IPS-11a (cell line): ENCODE measurements around the gene ST6GALNAC6.
"Not testable (repeated sequence)": the region's sequence is repeated elsewhere in the genome, so short reads cannot be mapped to it uniquely, and the experiment has no call there.

Experiments used
- H3K4me3 ChIP-seq: one replicate; pipeline ENCODE4 v1.5.1; 2013; ENCODE audit warnings: low read depth, low read length, control low read depth

The ST6GALNAC6 gene

GRCh38 chr9:127838375-127839078 lies 60.9 kb downstream of the ST6GALNAC6 start:
- no peak overlapping the region for H3K4me3 ChIP-seq

GRCh38 chr9:127837346-127837745 lies 62.1 kb downstream of the ST6GALNAC6 start:
- no peak overlapping the region for H3K4me3 ChIP-seq

- not testable (repeated sequence) for H3K4me3 ChIP-seq
These were observed 62.8 kb downstream of the ST6GALNAC6 start for GRCh38 chr9:127836561-127836960.

GRCh38 chr9:127835991-127836516 lies 63.3 kb downstream of the ST6GALNAC6 start:
- no peak overlapping the region for H3K4me3 ChIP-seq
